KMS-11 (cell line): Measurements from ENCODE around the gene MFSD11.
A peak's percentile ranks its signal among the peaks of the same experiment; 100 is the strongest.
"Not testable (repeated sequence)": the region's sequence is repeated elsewhere in the genome, so short reads cannot be mapped to it uniquely, and the experiment has no call there.

Experiments used
- H2AFZ ChIP-seq: fragments of 200-600 bp; sonication (generic); 2 replicates; pipeline ENCODE4 v1.6.1; 2016; ENCODE audit warnings: antibody characterized with exemption, mixed run types, low read depth
- H3K27ac ChIP-seq: fragments of 200-600 bp; sonication (generic); 2 replicates; pipeline ENCODE4 v1.6.1; 2016; ENCODE audit warnings: mild to moderate bottlenecking, mixed run types
- H3K27me3 ChIP-seq: fragments of 200-600 bp; sonication (generic); 2 replicates; pipeline ENCODE4 v1.6.1; 2017; ENCODE audit warnings: mild to moderate bottlenecking, low read depth, mixed run types, moderate library complexity; ENCODE audit not compliant: insufficient read depth
- H3K36me3 ChIP-seq: fragments of 200-600 bp; sonication (generic); 2 replicates; pipeline ENCODE4 v1.6.1; 2017; ENCODE audit warnings: mild to moderate bottlenecking, mixed run types; ENCODE audit not compliant: insufficient read depth
- H3K4me1 ChIP-seq: fragments of 200-600 bp; sonication (generic); 2 replicates; pipeline ENCODE4 v1.6.1; 2016; ENCODE audit warnings: mild to moderate bottlenecking, low read depth, mixed run types; ENCODE audit not compliant: poor library complexity, severe bottlenecking
- H3K4me2 ChIP-seq: fragments of 200-600 bp; sonication (generic); 2 replicates; pipeline ENCODE4 v1.7.0; 2016; ENCODE audit warnings: mild to moderate bottlenecking, mixed run types
- H3K4me3 ChIP-seq: fragments of 200-600 bp; sonication (generic); IDR thresholded peaks from 2 replicates; pipeline ENCODE4 v1.6.1; 2017; ENCODE audit warnings: low read depth, low read length, mixed read lengths; ENCODE audit not compliant: insufficient read depth
- H3K79me2 ChIP-seq: fragments of 200-600 bp; sonication (generic); 2 replicates; pipeline ENCODE4 v1.6.1; 2016; ENCODE audit warnings: low read depth, mixed run types; ENCODE audit not compliant: insufficient read depth
- H3K9ac ChIP-seq: fragments of 200-600 bp; sonication (generic); 2 replicates; pipeline ENCODE4 v1.6.1; 2016; ENCODE audit warnings: mild to moderate bottlenecking, mixed run types
- H4K20me1 ChIP-seq: fragments of 200-600 bp; sonication (generic); 2 replicates; pipeline ENCODE4 v1.6.1; 2016; ENCODE audit warnings: mild to moderate bottlenecking, mixed run types; ENCODE audit not compliant: insufficient read depth
- CTCF ChIP-seq: fragments of 200-600 bp; sonication (generic); conservative IDR thresholded peaks from 2 replicates; pipeline ENCODE4 v1.6.1; 2017; ENCODE audit warnings: low read depth, mild to moderate bottlenecking, antibody characterized with exemption, low read length, moderate library complexity, mixed read lengths

The MFSD11 gene

GRCh38 chr17:76726776-76727718 lies 10.9 kb upstream of the MFSD11 start, which contains the start of gene METTL23:
TSS of gene METTL23 (plus strand) at chr17:76726839. CDS start at chr17:76729711, 2,872 bp downstream.
- Histone ChIP-seq H3K27me3 (no peaks in the 10 kb centered on the region), H3K4me1 (peaks cover 42% of the 10 kb centered on the region), H3K79me2 (peaks cover 84% of the 10 kb centered on the region), H3K9ac (peak within 1 kb of the TSS; percentile 97), H4K20me1 (peaks cover 8% of the 10 kb centered on the region; the same call in 1 of the 2 replicates), H3K4me2 (peak within 1 kb of the TSS; percentile 89), H3K27ac (peak within 1 kb of the TSS; percentile 98), H3K36me3 (peaks cover 3% of the 10 kb centered on the region; the same call in 1 of the 2 replicates), H3K4me3 (no peak within 1 kb of the TSS), H2AFZ (peak within 1 kb of the TSS; percentile 48)
- TF ChIP-seq CTCF = peak; percentile 91

GRCh38 chr17:76727745-76728456 lies 10.0 kb upstream of the MFSD11 start:
- TF ChIP-seq CTCF = no peak
- H4K20me1 ChIP-seq = peaks cover 8% of the 10 kb centered on the region; the same call in 1 of the 2 replicates

GRCh38 chr17:76731800-76732733 lies 5.9 kb upstream of the MFSD11 start:
- Histone ChIP-seq H3K27ac (peak overlapping the region; percentile 95), H4K20me1 (peaks cover 29% of the 10 kb centered on the region), H3K4me1 (peaks cover 38% of the 10 kb centered on the region), H3K4me2 (0 out of 2 replicates have a peak overlapping the region, but pooled peaks have one; percentile 96), H3K79me2 (peaks cover 94% of the 10 kb centered on the region), H3K36me3 (peaks cover 38% of the 10 kb centered on the region), H3K9ac (peak overlapping the region; percentile 98; the same call in 1 of the 2 replicates)
- not testable (repeated sequence) for H2AFZ ChIP-seq, H3K4me3 ChIP-seq, H3K27me3 ChIP-seq

More at GRCh38 chr17:76727745-76728456, 10.0 kb upstream of the MFSD11 start:
- Histone ChIP-seq H3K79me2 (peaks cover 87% of the 10 kb centered on the region), H3K9ac (peak overlapping the region; percentile 97), H3K4me2 (peak overlapping the region; percentile 89), H3K4me1 (peaks cover 42% of the 10 kb centered on the region), H3K4me3 (no peak overlapping the region), H3K36me3 (peaks cover 5% of the 10 kb centered on the region; the same call in 1 of the 2 replicates), H3K27ac (peak overlapping the region; percentile 98), H2AFZ (no peak overlapping the region), H3K27me3 (no peaks in the 10 kb centered on the region)

GRCh38 chr17:76732734-76733617 lies 4.9 kb upstream of the MFSD11 start:
- Histone ChIP-seq H2AFZ (no peak overlapping the region), H3K9ac (peak overlapping the region; percentile 98; the same call in 1 of the 2 replicates), H4K20me1 (peaks cover 29% of the 10 kb centered on the region), H3K79me2 (peaks cover 86% of the 10 kb centered on the region), H3K36me3 (peaks cover 38% of the 10 kb centered on the region), H3K27ac (peak overlapping the region; percentile 95), H3K4me3 (no peak overlapping the region), H3K4me2 (peak overlapping the region; percentile 96; the same call in 1 of the 2 replicates), H3K4me1 (peaks cover 31% of the 10 kb centered on the region), H3K27me3 (no peaks in the 10 kb centered on the region)
- TF ChIP-seq CTCF = no peak
